H1 (cell line): Measurements from ENCODE around the gene DAAM1. TPM values are rescaled to one million over a fixed set of nuclear protein-coding genes. Genes with fewer than 3 reads are reported as not detected.

Source experiments
- CBX5 ChIP-seq: fragments of 300-800, 300-1000 bp; sonication (generic); IDR thresholded peaks from 2 replicates; pipeline ENCODE4 v1.7.1; 2016; ENCODE audit warnings: antibody characterized with exemption, low read length, low read depth
- CREB1 ChIP-seq: IDR thresholded peaks from 2 replicates; pipeline ENCODE4 v1.6.1; 2012; ENCODE audit warnings: inconsistent platforms
- polyA plus RNA-seq, 7 experiments: library from polyadenylated mRNA; depleted of rRNA in 3 of 7; stranded (reverse) in 5 of 7; unstranded in 2 of 7; fragments of >200 nt in 5 of 7; fragments of 200-250 nt in 2 of 7; gene quantifications; 1 replicate in 5 of 7; 2 replicates in 1 of 7; 4 replicates in 1 of 7; pipeline versions ENCODE4 v1.2.1 to v1.2.3, GENCODE V29; 2011 to 2013; ENCODE audit warnings: missing spikeins in 2 of 7, mixed read lengths in 2 of 7
- total RNA-seq: library from RNA; stranded (reverse); fragmentation: NEBNext Ultra II Directional; extraction: Animal tissue kit (Norgen Biotek cat#: 25700); gene quantifications from 2 replicates; pipeline ENCODE4 v1.2.1, GENCODE V29; 2021
- TF ChIP-seq, protein P1 (sequence below): fragments of 300-600 bp; sonication (generic); IDR thresholded peaks from 2 replicates; pipeline ENCODE4 v1.7.1; 2012; ENCODE audit warnings: low read length, moderate library complexity, mild to moderate bottlenecking, inconsistent platforms; ENCODE audit not compliant: insufficient replicate concordance

DAAM1 gene
- total and polyA plus RNA-seq, 2 of the 8 experiments (the other 6 are each of a cell fraction or from before 2014, with no cell fraction given) = 5.0 to 44.9 TPM

DNA sequence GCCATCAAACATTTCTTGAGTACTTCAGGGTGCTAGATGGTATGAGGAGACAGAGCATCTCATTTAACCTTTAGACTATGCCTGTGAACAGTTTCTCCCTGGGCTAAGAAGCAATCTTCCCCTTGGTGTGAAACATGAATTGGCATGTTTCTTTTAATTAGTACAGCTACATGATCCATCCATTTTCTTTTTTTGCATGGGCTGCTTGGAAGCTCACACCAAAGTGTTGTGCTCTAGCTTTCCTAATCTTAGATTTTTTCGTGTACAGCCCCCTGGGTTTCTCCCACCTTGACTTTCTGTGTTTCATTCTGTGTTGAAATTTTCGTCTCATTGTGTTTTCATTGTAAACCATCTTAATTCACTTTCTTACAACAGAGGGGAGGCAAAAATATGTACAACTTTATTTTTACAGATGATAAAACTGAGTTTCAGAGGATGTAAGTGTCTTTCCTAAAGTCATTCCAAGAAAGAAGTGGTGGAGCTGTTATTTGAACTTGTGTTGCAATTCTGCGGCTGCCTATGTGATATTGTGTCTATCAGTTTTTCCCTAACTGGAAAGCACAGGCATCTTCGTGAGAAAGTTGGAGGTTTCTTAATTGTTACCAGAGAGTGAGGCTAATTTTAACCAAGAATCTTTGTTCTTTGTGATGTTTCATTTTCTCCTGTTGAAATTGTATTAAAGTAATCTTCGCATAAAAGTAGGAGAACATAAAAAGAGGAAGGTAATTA, 64.5 kb downstream of the DAAM1 start (continued):
- TF ChIP-seq, protein P1, sequence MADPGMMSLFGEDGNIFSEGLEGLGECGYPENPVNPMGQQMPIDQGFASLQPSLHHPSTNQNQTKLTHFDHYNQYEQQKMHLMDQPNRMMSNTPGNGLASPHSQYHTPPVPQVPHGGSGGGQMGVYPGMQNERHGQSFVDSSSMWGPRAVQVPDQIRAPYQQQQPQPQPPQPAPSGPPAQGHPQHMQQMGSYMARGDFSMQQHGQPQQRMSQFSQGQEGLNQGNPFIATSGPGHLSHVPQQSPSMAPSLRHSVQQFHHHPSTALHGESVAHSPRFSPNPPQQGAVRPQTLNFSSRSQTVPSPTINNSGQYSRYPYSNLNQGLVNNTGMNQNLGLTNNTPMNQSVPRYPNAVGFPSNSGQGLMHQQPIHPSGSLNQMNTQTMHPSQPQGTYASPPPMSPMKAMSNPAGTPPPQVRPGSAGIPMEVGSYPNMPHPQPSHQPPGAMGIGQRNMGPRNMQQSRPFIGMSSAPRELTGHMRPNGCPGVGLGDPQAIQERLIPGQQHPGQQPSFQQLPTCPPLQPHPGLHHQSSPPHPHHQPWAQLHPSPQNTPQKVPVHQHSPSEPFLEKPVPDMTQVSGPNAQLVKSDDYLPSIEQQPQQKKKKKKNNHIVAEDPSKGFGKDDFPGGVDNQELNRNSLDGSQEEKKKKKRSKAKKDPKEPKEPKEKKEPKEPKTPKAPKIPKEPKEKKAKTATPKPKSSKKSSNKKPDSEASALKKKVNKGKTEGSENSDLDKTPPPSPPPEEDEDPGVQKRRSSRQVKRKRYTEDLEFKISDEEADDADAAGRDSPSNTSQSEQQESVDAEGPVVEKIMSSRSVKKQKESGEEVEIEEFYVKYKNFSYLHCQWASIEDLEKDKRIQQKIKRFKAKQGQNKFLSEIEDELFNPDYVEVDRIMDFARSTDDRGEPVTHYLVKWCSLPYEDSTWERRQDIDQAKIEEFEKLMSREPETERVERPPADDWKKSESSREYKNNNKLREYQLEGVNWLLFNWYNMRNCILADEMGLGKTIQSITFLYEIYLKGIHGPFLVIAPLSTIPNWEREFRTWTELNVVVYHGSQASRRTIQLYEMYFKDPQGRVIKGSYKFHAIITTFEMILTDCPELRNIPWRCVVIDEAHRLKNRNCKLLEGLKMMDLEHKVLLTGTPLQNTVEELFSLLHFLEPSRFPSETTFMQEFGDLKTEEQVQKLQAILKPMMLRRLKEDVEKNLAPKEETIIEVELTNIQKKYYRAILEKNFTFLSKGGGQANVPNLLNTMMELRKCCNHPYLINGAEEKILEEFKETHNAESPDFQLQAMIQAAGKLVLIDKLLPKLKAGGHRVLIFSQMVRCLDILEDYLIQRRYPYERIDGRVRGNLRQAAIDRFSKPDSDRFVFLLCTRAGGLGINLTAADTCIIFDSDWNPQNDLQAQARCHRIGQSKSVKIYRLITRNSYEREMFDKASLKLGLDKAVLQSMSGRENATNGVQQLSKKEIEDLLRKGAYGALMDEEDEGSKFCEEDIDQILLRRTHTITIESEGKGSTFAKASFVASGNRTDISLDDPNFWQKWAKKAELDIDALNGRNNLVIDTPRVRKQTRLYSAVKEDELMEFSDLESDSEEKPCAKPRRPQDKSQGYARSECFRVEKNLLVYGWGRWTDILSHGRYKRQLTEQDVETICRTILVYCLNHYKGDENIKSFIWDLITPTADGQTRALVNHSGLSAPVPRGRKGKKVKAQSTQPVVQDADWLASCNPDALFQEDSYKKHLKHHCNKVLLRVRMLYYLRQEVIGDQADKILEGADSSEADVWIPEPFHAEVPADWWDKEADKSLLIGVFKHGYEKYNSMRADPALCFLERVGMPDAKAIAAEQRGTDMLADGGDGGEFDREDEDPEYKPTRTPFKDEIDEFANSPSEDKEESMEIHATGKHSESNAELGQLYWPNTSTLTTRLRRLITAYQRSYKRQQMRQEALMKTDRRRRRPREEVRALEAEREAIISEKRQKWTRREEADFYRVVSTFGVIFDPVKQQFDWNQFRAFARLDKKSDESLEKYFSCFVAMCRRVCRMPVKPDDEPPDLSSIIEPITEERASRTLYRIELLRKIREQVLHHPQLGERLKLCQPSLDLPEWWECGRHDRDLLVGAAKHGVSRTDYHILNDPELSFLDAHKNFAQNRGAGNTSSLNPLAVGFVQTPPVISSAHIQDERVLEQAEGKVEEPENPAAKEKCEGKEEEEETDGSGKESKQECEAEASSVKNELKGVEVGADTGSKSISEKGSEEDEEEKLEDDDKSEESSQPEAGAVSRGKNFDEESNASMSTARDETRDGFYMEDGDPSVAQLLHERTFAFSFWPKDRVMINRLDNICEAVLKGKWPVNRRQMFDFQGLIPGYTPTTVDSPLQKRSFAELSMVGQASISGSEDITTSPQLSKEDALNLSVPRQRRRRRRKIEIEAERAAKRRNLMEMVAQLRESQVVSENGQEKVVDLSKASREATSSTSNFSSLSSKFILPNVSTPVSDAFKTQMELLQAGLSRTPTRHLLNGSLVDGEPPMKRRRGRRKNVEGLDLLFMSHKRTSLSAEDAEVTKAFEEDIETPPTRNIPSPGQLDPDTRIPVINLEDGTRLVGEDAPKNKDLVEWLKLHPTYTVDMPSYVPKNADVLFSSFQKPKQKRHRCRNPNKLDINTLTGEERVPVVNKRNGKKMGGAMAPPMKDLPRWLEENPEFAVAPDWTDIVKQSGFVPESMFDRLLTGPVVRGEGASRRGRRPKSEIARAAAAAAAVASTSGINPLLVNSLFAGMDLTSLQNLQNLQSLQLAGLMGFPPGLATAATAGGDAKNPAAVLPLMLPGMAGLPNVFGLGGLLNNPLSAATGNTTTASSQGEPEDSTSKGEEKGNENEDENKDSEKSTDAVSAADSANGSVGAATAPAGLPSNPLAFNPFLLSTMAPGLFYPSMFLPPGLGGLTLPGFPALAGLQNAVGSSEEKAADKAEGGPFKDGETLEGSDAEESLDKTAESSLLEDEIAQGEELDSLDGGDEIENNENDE = no peak
- TF ChIP-seq CREB1 (no peak), CBX5 (no peak)
- TF ChIP-seq, all 59 proteins: peak for 0
